Activated T-helper 1 cell treated with anti-CD3 and anti-CD28 coated beads, Interleukin-2, amount 50 U/mL, for 16 hours (primary cell): ENCODE results near the gene DDX11.
"Not testable (repeated sequence)": the region's sequence is repeated elsewhere in the genome, so short reads cannot be mapped to it uniquely, and the experiment has no call there.

Experiments
- DNase-seq, 2 donors: peaks; one replicate each; pipeline ENCODE4 v3.0.0-alpha.2; 2020; ENCODE audit warnings: low read depth in 1 of 2, low spot score in 1 of 2

The DDX11 gene

DNA sequence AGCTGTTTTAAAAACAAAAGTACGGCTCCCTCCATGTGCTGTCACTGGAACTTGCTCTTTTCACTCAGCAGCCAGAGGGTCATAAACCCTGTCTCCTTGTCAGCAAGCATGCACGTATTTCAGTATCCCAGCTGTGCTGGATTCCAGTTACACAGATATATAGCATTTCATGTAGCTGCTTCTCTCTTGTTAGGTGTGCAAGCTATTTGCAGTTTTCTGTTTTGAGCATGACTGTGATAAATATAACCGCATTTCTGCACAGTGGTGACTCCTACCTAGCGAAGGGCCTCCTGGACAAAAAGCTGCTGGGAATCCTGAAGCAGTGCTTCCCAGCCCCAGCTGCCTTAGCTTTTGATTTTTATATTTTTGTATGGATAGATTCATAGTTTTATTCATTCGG lies 24.7 kb downstream of the DDX11 start:
- not testable (repeated sequence) for DNase-seq

DNA sequence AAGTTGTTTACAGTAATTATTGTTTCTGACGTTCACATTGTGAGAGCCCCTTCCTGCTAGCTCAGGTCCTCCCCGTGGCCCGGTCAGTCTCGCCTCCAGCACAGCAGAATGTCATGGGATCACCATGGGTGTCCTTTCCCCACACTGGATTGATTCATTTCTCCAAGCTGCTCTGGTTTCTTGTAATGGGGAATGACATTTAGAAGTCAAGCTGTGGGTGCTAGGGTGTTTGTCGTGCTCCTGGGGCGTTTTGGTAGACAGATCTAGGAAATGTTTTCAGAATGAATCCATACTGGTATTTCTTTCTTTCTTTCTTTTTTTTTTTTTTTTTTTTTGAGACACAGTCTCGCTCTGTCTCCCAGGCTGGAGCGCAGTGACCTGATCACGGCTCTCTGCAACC lies 25.1 kb downstream of the DDX11 start:
- DNase-seq, result not testable (repeated sequence)

DNA sequence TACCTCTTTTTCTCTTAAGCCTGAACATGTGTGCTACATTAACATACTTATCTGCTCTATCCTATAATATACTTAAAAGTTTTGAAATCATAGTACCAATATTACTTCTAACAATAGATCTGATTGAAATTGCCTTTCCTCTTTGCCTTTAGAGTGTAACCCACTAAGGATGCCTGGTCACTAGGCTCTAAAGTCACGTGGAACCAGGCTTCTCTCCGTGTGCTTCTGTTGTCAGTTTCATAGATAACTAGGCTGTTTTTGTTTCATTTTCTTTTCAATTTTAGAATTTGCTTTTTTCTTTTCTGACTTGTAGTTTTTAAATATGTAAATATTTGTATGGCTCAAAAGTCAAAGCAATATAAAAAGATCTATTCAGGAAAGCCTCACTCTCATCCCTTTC lies 25.8 kb downstream of the DDX11 start:
- not testable (repeated sequence) for DNase-seq

DNA sequence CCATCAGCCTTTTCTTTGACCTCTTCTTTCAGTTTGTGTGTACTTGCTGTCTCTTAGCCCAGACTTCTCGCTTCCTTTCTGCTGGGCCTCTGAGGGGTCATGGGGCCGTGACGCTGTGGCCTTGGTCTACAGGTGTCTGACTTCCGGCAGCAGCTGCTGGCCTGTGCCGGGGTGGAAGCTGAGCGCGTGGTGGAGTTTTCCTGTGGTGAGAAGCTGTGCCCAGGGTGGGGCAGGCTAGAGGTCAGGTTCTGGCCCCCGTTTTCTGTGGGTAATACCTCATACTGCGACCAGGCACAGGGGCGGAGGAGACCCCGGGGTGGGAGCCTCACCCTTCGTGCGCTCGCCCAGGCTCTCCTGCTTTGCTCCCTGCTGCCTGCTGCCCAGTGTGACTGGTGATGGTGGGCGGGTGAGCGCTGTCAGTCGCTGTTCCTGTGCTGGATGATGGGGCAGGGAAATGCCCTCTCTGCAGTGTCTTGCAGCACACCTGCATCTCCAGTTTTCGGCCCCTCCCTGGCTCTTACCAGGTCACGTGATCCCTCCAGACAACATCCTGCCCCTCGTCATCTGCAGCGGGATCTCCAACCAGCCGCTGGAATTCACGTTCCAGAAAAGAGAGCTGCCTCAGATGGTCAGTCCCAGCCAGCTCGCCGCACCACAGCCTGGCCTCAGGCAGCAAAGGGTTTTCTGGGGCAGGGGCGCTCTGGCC lies 27.0 kb downstream of the DDX11 start:
- DNase-seq, result not testable (repeated sequence)

DNA sequence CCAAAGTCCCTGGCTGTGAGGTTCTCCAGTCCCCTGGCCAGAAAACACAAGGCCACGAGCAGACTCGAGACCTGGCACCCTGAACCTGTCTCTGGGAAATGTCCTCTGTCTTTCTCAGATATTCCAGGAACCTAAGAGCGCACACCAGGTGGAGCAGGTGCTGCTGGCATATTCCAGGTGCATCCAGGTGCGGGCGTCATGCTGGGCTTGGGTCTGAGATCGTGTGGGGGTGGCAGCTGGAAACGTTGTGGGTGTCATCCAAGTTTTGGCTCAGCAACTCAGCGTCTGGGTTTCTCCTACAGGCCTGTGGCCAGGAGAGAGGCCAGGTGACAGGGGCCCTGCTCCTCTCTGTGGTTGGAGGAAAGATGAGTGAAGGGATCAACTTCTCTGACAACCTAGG lies 28.5 kb downstream of the DDX11 start:
- DNase-seq, result not testable (repeated sequence)

DNA sequence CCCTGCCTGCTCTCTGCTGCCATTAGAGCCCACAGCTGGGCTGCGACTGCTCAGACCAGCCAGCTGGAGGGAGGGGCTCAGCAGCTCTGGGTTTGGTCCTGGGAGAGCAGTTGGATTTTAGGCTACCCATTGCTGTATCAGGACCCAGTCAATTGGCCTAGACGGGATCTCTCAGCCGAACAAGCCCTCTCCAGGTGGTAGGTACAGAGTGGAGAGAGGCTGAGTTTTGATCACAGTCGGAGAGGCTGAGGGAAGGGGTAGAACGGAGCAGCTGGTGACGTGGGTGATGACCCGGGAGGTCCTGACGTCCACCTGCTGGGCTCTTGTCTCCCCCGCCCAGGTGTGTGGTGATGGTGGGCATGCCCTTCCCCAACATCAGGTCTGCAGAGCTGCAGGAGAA lies 28.9 kb downstream of the DDX11 start:
- DNase-seq, result not testable (repeated sequence)

DNA sequence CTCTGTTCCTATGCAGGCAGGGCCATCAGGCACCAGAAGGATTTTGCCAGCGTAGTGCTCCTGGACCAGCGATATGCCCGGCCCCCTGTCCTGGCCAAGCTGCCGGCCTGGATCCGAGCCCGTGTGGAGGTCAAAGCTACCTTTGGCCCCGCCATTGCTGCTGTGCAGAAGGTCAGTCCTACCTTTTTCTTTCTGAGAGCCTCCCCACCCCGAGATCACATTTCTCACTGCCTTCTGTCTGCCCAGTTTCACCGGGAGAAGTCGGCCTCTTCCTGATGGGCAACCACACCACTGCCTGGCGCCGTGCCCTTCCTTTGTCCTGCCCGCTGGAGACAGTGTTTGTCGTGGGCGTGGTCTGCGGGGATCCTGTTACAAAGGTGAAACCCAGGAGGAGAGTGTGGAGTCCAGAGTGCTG lies 29.9 kb downstream of the DDX11 start:
- not testable (repeated sequence) for DNase-seq

DNA sequence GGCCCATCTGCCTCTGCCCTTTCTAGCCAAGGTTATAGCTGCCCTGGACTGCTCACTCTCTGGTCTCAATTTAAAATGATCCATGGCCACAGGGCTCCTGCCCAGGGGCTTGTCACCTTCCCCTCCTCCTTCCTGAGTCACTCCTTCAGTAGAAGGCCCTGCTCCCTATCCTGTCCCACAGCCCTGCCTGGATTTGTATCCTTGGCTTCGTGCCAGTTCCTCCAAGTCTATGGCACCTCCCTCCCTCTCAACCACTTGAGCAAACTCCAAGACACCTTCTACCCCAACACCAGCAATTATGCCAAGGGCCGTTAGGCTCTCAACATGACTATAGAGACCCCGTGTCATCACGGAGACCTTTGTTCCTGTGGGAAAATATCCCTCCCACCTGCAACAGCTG lies 30.6 kb downstream of the DDX11 start:
- DNase-seq, result not testable (repeated sequence)

DNA sequence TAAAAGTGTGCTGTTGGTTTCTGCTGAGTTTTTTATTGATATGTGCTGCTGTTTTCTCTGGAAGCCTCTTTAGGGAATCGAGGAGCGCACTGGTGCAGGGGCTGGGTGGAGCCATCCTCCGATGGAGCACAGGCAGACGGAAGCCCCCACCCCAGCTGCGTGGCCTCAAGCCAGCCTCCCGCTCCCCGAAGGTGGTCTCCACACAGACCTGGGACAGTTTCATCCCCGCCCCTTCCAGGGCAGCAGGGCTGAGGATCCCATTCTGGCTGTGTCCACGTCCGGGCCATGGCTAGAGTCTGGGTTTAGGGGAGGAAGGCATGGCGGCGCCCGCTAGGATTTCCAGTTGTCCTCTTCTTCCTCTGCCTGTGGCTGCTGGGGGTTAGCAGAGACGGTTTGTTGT lies 31.1 kb downstream of the DDX11 start:
- not testable (repeated sequence) for DNase-seq

DNA sequence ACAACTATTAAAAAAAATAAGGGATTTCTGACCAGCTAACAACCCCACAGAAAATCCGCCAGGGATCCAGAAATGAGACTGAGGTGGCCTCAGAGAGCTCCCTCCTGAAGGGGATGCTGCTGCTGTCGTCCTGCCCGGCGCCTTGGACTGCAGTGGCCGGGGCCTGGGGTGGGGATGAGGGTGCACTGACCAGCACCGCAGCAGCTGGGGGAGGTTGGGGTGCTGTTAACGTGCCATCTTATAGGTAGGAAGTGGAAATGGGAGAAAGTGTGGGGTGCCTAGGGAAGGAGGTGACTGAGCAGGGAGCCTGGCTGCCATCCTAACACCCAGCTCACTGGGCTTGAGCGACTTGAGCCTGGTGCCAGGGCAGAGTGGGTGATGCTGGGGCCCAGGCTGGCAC lies 32.0 kb downstream of the DDX11 start:
- no peak for DNase-seq

DNA sequence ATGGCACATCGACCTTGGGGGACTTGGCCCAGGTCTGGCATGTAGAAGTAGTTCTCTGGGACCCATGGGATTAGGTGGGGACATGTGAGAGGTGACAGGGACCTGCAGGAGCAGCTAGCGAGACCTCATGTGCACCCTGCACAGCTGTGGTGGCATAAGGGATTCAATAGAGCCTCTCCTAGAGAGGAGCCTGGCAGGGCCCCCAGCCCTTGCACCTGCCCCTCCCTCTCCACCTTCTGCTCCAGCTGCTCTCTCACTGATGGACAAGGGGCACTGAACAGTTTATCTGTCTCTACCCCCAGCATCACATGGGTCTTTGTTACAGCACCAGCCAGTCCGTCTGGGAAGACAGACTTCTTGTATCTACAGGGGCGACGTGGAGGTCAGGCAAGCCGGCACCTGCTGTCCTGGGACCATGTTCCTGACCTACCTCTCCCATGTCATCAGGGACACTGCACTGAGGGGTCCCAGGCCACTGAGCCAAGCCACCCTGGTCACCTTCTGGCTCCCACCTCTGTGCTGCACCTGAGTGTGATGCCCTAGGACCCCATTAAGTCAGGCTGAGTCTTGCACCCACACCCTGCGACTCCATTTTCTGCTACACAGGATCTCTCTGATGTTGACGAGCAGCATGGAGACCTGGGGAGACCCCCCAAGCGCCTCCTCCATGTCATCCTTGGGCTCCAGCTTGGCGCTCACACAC lies 32.6 kb downstream of the DDX11 start:
- no peak for DNase-seq

DNA sequence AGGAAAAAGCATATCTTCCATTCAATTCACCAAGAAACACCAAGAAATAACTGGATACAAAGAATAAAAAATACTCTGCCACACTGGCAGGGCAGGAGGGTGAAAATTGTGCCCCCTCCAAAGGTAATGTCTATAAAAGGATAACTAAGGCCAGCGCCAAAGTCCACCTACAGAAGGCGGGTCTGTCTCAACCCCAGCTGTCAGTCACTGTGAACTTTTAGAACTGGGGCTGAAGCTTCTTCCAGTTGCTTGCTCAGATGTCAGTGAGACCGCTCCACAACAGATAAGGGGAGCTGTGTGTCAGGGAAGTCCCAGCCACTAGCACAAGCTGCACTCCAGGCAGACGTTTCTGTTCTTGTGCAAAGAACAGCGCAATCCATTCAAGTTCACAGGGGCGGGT lies 36.1 kb downstream of the DDX11 start:
- not testable (repeated sequence) for DNase-seq

DNA sequence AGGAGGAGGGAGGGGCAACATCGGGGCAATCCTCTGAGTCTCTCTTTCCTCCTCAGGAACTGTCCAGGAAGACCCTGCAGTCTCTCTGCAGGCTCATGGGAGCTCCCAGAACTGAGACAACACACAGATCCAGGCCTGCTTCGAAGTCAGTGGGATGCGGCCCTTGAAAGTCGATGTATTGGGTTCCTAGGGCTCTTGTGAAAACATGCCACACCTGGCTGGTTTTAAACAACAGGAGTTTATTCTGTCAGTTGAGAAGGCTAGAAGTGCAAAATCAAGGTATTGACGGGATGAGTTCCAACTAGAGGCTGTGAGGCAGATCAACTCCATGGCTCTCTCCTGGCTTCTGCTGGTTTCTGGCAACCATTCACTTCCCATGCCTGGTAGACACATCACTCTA lies 36.6 kb downstream of the DDX11 start:
- DNase-seq, result not testable (repeated sequence)

DNA sequence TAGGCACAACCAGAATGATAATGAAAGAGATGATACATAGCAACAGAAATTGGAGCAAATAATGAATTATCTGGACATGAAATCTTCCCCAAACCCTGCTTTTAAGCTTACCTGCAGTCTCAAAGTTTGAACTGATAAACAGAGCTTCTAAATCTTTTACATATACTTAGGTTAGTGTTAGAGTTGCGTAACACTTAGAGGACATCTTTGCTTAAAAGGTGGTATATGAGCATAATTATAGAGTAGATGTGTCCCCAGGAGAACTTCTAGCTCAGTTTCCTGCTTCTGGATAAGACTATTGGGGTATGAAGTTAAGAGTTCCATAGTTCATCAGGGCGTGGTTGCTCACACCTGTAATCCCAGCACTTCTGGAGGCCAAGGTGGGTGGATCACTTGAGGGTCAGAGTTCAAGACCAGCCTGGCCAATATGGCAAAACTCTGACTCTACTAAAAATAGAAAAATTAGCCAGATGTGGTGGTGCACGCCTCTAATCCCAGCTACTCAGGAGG lies 41.5 kb downstream of the DDX11 start:
- not testable (repeated sequence) for DNase-seq

DNA sequence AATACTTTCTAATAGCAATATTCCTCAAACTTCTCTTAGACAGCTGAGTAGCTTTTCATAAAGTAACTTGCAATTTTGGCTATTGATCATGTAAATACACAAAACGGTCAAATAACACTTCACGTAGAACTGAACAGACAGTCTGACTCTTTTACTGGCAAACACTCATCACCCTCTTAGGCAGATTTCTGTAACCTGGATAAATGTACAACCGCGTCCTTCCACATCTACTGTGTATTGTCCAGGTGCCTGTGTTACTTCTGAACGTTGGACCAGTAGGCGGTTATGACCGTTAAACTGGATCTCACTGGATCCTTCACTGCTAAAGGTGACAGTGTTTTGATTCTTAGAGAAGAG lies 43.2 kb downstream of the DDX11 start:
- DNase-seq, result not testable (repeated sequence)

DNA sequence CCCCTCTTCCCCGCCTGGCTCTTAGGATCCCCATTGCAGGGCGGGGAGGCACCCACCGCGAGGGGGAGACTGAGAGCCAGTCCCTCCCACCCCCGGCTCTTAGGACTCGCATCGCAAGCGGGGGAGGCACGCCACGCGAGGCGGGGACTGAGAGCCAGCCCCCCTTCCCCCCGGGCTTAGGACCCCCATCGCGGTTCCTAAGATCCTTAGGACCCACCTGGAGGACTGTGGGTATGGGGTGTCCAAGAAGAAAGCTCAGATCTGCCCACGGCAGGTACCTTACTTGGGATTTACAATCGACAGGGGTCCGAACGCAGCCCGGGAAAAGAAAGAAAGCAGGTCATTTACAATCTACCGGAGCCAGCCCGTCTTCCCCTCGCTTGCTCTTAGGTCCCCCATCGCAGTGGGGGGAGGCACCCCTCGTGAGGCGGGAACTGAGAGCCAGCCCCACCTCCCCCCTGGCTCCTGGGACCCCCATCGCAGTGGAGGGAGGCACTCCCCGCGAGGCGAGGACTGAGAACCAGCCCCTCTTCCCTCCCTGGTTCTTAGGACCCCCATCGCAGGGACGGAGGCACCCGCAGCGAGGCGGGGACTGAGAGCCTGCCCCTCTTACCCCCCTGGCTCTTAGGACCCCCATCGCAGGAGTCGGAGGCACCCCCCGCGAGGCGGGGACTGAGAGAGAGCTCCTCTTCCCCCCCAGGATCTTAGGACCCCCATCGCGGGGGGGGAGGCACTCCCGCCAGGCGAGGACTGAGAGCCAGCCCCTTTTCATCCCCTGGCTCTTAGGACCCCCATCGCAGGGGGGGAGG lies 43.7 kb downstream of the DDX11 start:
- DNase-seq, result peak; percentile 33 to 35

DNA sequence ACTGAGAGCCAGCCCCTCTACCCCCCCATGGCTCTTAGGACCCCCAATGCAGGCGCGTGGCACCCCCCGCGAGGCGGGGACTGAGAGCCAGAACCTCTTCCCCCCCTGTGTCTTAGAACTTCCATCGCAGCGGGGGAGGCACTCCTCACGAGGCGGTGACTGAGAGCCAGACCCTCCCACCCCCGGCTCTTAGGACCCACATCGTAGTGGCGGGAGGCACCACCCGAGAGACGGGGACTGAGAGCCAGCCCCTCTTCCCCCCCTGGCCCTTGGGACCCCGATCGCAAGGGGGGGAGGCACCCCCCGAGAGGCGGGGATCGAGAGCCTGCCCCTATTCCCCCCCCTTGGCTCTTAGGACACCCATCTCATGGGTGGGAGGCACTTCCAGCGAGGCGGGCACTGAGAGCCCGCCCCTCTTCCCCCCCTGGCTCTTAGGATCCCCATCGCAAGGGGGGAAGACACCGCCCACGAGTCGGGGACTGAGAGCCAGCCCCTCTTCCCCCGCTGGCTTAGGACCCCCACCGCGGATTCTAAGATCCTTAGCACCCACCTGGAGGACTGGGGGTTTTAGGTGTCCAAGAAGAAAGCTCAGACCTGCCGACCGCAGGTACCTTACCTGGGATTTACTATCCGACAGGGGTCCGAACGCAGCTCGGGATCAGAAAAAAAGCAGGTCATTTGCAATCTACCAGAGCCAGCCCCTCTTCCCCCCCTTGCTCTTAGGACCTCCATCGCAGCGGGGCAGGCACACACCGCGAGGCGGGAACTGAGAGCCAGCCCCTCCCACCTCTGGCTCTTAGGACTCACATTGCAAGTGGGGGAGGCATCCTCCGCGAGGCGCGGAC lies 44.9 kb downstream of the DDX11 start:
- no peak for DNase-seq

DNA sequence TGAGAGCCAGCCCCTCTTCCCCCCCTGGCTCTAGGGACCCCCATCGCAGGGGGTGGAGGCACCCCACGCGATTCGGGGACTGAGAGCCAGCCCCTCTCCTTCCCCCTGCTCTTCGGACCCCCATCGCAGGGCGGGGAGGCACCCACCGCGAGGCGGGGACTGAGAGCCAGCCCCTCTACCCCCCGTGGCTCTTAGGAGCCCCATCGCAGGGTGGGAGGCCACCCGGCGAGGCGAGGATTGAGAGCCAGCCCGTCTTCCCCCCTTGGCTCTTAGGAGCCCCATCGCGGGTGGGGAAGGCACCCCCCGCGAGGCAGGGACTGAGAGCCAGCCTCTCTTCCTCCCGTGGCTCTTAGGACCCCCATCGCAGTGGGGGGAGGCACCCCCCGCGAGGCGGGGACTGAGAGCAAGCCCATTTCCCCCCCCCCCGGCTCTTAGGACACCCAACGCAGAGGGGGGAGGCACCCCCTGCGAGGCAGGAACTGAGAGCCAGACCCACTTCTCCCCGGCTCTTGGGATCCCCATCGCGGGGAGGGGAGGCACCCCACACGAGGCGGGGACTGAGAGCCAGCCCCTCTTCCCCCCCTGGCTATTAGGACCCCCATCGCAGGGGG lies 45.6 kb downstream of the DDX11 start:
- DNase-seq, result no peak

DNA sequence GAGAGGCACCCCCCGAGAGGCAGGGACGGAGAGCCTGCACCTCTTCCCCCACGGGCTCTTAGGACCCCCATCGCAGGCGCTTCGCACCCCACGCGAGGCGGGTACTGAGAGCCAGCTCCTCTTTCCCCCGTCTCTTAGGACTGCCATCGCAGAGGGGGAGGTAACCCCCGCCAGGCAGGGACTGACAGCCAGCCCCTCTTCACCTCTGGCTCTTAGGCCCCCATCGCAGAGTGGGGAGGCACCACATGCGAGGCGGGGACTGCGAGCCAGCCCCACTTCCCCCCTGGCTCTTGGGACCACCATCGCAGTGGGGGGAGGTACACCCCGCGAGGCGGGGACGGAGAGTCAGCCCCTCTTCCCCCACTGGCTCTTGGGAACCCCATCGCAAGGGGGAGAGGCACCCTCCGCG lies 46.1 kb downstream of the DDX11 start:
- DNase-seq, result no peak

DNA sequence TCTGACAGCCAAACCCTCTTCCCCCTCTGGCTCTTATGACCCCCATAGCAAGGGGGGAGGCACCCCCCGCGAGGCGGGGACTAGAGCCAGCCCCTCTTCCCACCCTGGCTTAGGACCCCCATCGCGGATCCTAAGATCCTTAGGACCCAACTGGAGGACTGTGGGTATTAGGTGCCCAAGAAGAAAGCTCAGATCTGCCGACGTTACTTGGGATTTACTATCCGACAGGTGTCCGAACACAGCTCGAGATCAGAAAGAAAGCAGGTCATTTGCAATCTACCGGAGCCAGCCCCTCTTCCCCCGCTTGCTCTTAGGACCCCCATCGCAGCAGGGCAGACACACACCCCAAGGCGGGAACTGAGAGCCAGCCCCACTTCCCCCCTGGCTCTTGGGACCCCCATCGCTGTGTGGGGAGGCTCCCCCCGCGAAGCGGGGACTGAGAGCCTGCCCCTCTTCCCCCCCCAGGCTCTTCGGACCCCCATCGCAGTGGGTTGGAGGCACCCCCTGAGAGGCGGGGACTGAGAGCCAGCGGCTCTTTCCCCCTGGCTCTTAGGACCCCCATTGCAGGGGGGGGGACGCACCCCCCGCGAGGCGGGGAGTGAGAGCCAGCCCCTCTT lies 46.8 kb downstream of the DDX11 start:
- DNase-seq, result no peak
